HEK293T (cell line): Measurements from ENCODE around the gene AGBL4.

ENCODE experiments used
- L3MBTL2 ChIP-seq: fragments of 450-650 bp; conservative IDR thresholded peaks from 2 replicates; pipeline ENCODE4 v1.6.1; 2016; ENCODE audit warnings: mild to moderate bottlenecking
- NFRKB ChIP-seq: fragments of 450-650 bp; IDR thresholded peaks from 2 replicates; pipeline ENCODE4 v1.6.1; 2016; ENCODE audit warnings: mild to moderate bottlenecking, moderate library complexity

DNA sequence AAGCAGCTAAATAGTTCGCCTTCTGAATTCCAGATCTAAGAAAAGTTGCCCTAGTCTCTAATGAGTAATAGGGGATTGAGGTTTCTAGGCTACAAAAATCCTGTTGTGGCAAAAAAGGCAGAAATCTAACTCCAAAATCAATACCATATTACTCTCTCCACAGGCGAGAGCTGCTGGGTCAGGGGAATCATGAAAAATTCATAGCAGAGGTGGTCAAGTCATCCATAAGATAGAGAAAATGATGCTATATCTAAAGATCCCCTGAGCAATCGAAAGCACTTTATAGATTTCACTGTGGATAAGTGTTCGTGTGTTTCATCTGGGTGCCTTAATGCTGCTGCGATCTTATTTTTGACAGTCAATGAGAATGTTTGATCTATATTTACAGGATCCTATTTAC is 417.7 kb downstream of the AGBL4 start:
- TF ChIP-seq NFRKB (no peak), L3MBTL2 (no peak)
